ENCODE data around the gene ZFYVE19.

GRCh38 chr15:40845036-40845435, 38.1 kb downstream of the ZFYVE19 start:
- TF ChIP-seq CTCF (IDR thresholded peaks at IDR 0.05) (no peak), POLR2A (IDR thresholded peaks at IDR 0.05) (no peak)
